CD4-positive, alpha-beta T cell (primary cell): ENCODE data around the gene RNU7-1. TPM values are rescaled to one million over a fixed set of nuclear protein-coding genes. Genes with fewer than 3 reads are reported as not detected.
A peak's percentile ranks its signal among the peaks of the same experiment; 100 is the strongest.

ENCODE experiments used
- ATAC-seq: fragments of 200-7000 bp; cut with Tn5 transposase; one replicate; pipeline ENCODE4 v1.10.0; 2022; ENCODE audit warnings: mild to moderate bottlenecking; ENCODE audit not compliant: poor library complexity
- CTCF ChIA-PET: fragments of 350-600 bp; sonication (Branson Sonifier 250); formaldehyde crosslinking; loops from one replicate; lab custom pipeline; 2021; ENCODE audit warnings: antibody characterized with exemption, inconsistent platforms; lab: Charles Lee
- POLR2A ChIA-PET: fragments of 350-600 bp; sonication (Branson Sonifier 250); formaldehyde crosslinking; loops from one replicate; lab custom pipeline; 2021; ENCODE audit warnings: antibody characterized with exemption, inconsistent platforms; lab: Charles Lee
- DNase-seq, 14 experiments: peaks; one replicate each; pipeline ENCODE4 v3.0.0-alpha.2; 2013 to 2020; ENCODE audit warnings: mixed read lengths in 2 of 14
- H3K27ac ChIP-seq, 2 donors: one replicate each; pipeline versions ENCODE4 v1.5.1 to v1.7.0; 2013; ENCODE audit warnings: low read length in 2 of 2, low read depth in 1 of 2, mild to moderate bottlenecking in 1 of 2
- H3K27me3 ChIP-seq, 2 experiments: 1 replicate in 1 of 2; 2 replicates in 1 of 2; pipeline versions ENCODE4 v1.6.1 to v1.7.0; 2013; ENCODE audit warnings: low read length in 2 of 2, control low read depth in 1 of 2, mild to moderate bottlenecking in 1 of 2, moderate library complexity in 1 of 2; ENCODE audit not compliant: insufficient read depth in 2 of 2, control insufficient read depth in 1 of 2
- H3K36me3 ChIP-seq: one replicate; pipeline ENCODE4 v1.6.1; 2013; ENCODE audit warnings: low read length, control low read depth; ENCODE audit not compliant: insufficient read depth
- H3K4me1 ChIP-seq: one replicate; pipeline ENCODE4 v1.6.1; 2013; ENCODE audit warnings: low read length, control low read depth; ENCODE audit not compliant: insufficient read depth
- H3K4me3 ChIP-seq: one replicate; pipeline ENCODE4 v1.5.1; 2013; ENCODE audit warnings: mild to moderate bottlenecking, low read length, moderate library complexity
- H3K9me3 ChIP-seq, 2 experiments: 1 replicate in 1 of 2; 2 replicates in 1 of 2; pipeline versions ENCODE4 v1.6.1 to v1.7.0; 2013; ENCODE audit warnings: low read length in 2 of 2, mild to moderate bottlenecking in 2 of 2, control low read depth in 1 of 2, moderate library complexity in 1 of 2; ENCODE audit not compliant: control insufficient read depth in 1 of 2, insufficient read depth in 1 of 2
- H3K27ac Mint-ChIP-seq: one replicate; pipeline ENCODE4 v1.8.0; 2020; ENCODE audit warnings: mixed read lengths
- H3K27me3 Mint-ChIP-seq: one replicate; pipeline ENCODE4 v1.8.0; 2021; ENCODE audit warnings: mixed read lengths
- H3K36me3 Mint-ChIP-seq: one replicate; pipeline ENCODE4 v1.8.0; 2021; ENCODE audit warnings: low read depth, mixed read lengths
- H3K4me1 Mint-ChIP-seq: one replicate; pipeline ENCODE4 v1.8.0; 2021; ENCODE audit warnings: low read depth, mixed read lengths
- H3K4me3 Mint-ChIP-seq: one replicate; pipeline ENCODE4 v1.8.0; 2020; ENCODE audit warnings: mild to moderate bottlenecking, mixed read lengths
- H3K9me3 Mint-ChIP-seq: one replicate; pipeline ENCODE4 v1.8.0; 2020; ENCODE audit warnings: mixed read lengths
- CTCF ChIP-seq: fragments of 200-600 bp; IDR thresholded peaks from one replicate; pipeline ENCODE4 v1.8.0; 2022; ENCODE audit warnings: antibody characterized with exemption, mild to moderate bottlenecking
- intact Hi-C, 2 experiments: fragments of 100-400 bp; cut with DNase I in 1 of 2; cut with micrococcal nuclease in 1 of 2; formaldehyde crosslinking; loops; one replicate each; pipeline versions ENCODE4 v1.15.1 to v1.9.0; 2023 to 2025; cut with DNase I, micrococcal nuclease
- total RNA-seq, 174 experiments: library from RNA in 2 of 174; stranded (reverse) in 2 of 174; gene quantifications; one replicate each; pipeline ENCODE4 v1.2.3 and lab custom pipeline; 2021 to 2026

The RNU7-1 gene
- total RNA-seq, 2 experiments from 2014 or later, result not detected

DNA sequence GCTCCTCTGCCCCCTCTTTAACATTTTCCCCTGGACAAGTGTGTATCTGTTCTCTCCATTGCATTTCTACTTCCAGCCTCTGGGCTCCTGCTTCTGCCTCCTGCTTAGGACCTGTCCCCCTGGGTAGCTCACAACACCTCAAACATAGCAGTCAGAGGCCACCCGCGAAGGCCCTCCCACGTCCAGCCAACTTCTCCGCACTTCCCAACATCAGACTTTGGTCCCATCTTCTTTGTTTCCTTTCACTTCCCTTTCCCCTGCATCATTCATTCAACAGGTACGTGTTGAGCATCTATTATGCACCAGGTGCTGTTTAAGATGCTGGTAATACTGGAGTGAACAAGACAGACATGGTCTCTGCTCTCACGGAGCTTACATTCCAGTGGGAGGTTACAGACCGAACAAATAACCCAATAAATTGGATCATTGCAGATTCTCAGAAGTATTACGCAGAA is 3.3 kb downstream of the RNU7-1 start:
- no peaks in the 10 kb centered on the region for H3K27me3 Mint-ChIP-seq
- peaks cover 94% of the 10 kb centered on the region for H3K4me1 ChIP-seq
- H3K4me3 Mint-ChIP-seq, result peak overlapping the region; percentile 97
- peaks cover 90% of the 10 kb centered on the region for H3K4me1 Mint-ChIP-seq
- intact Hi-C loops, result no loop called here
- H3K27ac ChIP-seq, result peak overlapping the region; percentile 96 to 98
- CTCF ChIA-PET, result interaction anchor here (1.0 to 10.8 kb wide), 6 partner anchors 9 to 78 kb away, joined by 3 to 324 read pairs (median 9); partner anchors contain the start of genes LPCAT3 and SPSB2
- H3K4me3 ChIP-seq, result peak overlapping the region; percentile 65
- no peak for TF ChIP-seq CTCF
- ATAC-seq (no peak), DNase-seq (no peak)
- H3K9me3 ChIP-seq, result no peaks in the 10 kb centered on the region
- H3K9me3 Mint-ChIP-seq, result no peaks in the 10 kb centered on the region
- peaks cover 10% of the 10 kb centered on the region for H3K36me3 ChIP-seq
- H3K27ac Mint-ChIP-seq, result peak overlapping the region; percentile 97
- no peaks in the 10 kb centered on the region for H3K27me3 ChIP-seq
- peaks cover 29% of the 10 kb centered on the region for H3K36me3 Mint-ChIP-seq
- POLR2A ChIA-PET, result interaction anchor here (0.5 to 11.6 kb wide), 6 partner anchors 9 to 154 kb away, joined by 3 to 963 read pairs (median 16); partner anchors contain the start of genes EMG1, LPCAT3, PHB2 and PTPN6

GRCh38 chr12:6947615-6948014 is 4.0 kb downstream of the RNU7-1 start:
- TF ChIP-seq CTCF, result no peak
- H3K4me1 Mint-ChIP-seq, result peaks cover 88% of the 10 kb centered on the region
- no peaks in the 10 kb centered on the region for H3K27me3 Mint-ChIP-seq
- Histone ChIP-seq H3K27ac (peak overlapping the region; percentile 96 to 98), H3K4me1 (peaks cover 93% of the 10 kb centered on the region), H3K4me3 (no peak overlapping the region), H3K36me3 (peaks cover 15% of the 10 kb centered on the region), H3K9me3 (no peaks in the 10 kb centered on the region), H3K27me3 (no peaks in the 10 kb centered on the region)
- peaks cover 36% of the 10 kb centered on the region for H3K36me3 Mint-ChIP-seq
- H3K9me3 Mint-ChIP-seq, result no peaks in the 10 kb centered on the region
- ChIA-PET POLR2A (interaction anchor here (0.6 to 11.6 kb wide), 5 partner anchors 10 to 80 kb away, joined by 3 to 963 read pairs (median 26); partner anchors contain the start of genes EMG1, LPCAT3, PHB2 and PTPN6), CTCF (interaction anchor here (1.0 to 10.8 kb wide), 4 partner anchors 10 to 78 kb away, joined by 3 to 324 read pairs (median 9); partner anchors contain the start of gene LPCAT3)
- peak overlapping the region; percentile 47 for H3K4me3 Mint-ChIP-seq
- DNase-seq, result no peak
- ATAC-seq, result no peak
- intact Hi-C loops, result no loop called here
- peak overlapping the region; percentile 97 for H3K27ac Mint-ChIP-seq

GRCh38 chr12:6948873-6949594 is 5.4 kb downstream of the RNU7-1 start:
- H3K9me3 Mint-ChIP-seq, result no peaks in the 10 kb centered on the region
- DNase-seq, result peak in 4 of 14 experiments; percentile 47 to 74 (median 70)
- peaks cover 93% of the 10 kb centered on the region for H3K4me1 ChIP-seq

More at GRCh38 chr12:6948873-6949594, 5.4 kb downstream of the RNU7-1 start:
- Histone ChIP-seq H3K27me3 (no peaks in the 10 kb centered on the region), H3K36me3 (peaks cover 25% of the 10 kb centered on the region), H3K4me3 (peak overlapping the region; percentile 27), H3K9me3 (no peaks in the 10 kb centered on the region), H3K27ac (peak overlapping the region; percentile 96 to 98)
- TF ChIP-seq CTCF, result no peak
- Mint-ChIP-seq H3K4me3 (peak overlapping the region; percentile 87), H3K4me1 (peaks cover 87% of the 10 kb centered on the region), H3K27ac (peak overlapping the region; percentile 97), H3K36me3 (peaks cover 42% of the 10 kb centered on the region), H3K27me3 (no peaks in the 10 kb centered on the region)
- ChIA-PET POLR2A (interaction anchor here (0.6 to 11.6 kb wide), 3 partner anchors 10 to 159 kb away, joined by 3 to 963 read pairs (median 26); partner anchors contain the start of gene PTPN6), CTCF (interaction anchor here (0.8 to 10.8 kb wide), 6 partner anchors 11 to 160 kb away, joined by 3 to 324 read pairs (median 3); partner anchors contain the start of genes C1RL and LPCAT3)
- ATAC-seq, result no peak
- intact Hi-C loops, result no loop called here
